Activated CD4-positive, CD25-positive, alpha-beta regulatory T cell treated with anti-CD3 and anti-CD28 coated beads, Interleukin-2, amount 50 U/mL, for 72 hours (primary cell): ENCODE measurements around the gene PVALEF.

ENCODE experiments used
- DNase-seq: peaks from one replicate; pipeline ENCODE4 v3.0.0; 2021

PVALEF gene

GRCh38 chr17:81163703-81164370 lies 1.5 kb upstream of the PVALEF start:
- DNase-seq: no peak

- no peak for DNase-seq
Measured at GRCh38 chr17:81164371-81165245, 699 bp upstream of the PVALEF start.

- DNase-seq: no peak
Measured at GRCh38 chr17:81166033-81166492, 756 bp downstream of the PVALEF start, which contains the start of gene AATK. TSS of gene AATK (minus strand) at chr17:81166221. CDS start at chr17:81165992, 229 bp downstream.

- no peak for DNase-seq
Measured at GRCh38 chr17:81167194-81167524, 1.9 kb downstream of the PVALEF start.

- no peak for DNase-seq
Measured at GRCh38 chr17:81167638-81168037, 2.3 kb downstream of the PVALEF start.

- DNase-seq: no peak
Measured at GRCh38 chr17:81169870-81170309, 4.6 kb downstream of the PVALEF start.

- no peak for DNase-seq
Measured at GRCh38 chr17:81170727-81171494, 5.6 kb downstream of the PVALEF start.

GRCh38 chr17:81171941-81172340 lies 6.6 kb downstream of the PVALEF start:
- DNase-seq: no peak

- DNase-seq: no peak
Measured at GRCh38 chr17:81173052-81173761, 7.9 kb downstream of the PVALEF start.

- no peak for DNase-seq
Measured at GRCh38 chr17:81173762-81174155, 8.5 kb downstream of the PVALEF start.

- DNase-seq: no peak
Measured at GRCh38 chr17:81176666-81177065, 11.4 kb downstream of the PVALEF start.

- no peak for DNase-seq
Measured at GRCh38 chr17:81178136-81179091, 13.1 kb downstream of the PVALEF start.

GRCh38 chr17:81179220-81179619 lies 13.9 kb downstream of the PVALEF start:
- DNase-seq: no peak

- no peak for DNase-seq
Measured at GRCh38 chr17:81179861-81180260, 14.6 kb downstream of the PVALEF start.

GRCh38 chr17:81180836-81181810 lies 15.8 kb downstream of the PVALEF start:
- no peak for DNase-seq

- no peak for DNase-seq
Measured at GRCh38 chr17:81181811-81182185, 16.5 kb downstream of the PVALEF start.

- DNase-seq: no peak
Measured at GRCh38 chr17:81182596-81182995, 17.3 kb downstream of the PVALEF start.

- no peak for DNase-seq
Measured at GRCh38 chr17:81183316-81183715, 18.0 kb downstream of the PVALEF start.

- no peak for DNase-seq
Measured at GRCh38 chr17:81183807-81184206, 18.5 kb downstream of the PVALEF start.

GRCh38 chr17:81184555-81184954 lies 19.2 kb downstream of the PVALEF start:
- DNase-seq: no peak
